Activated CD8-positive, alpha-beta T cell treated with anti-CD3 and anti-CD28 coated beads for 36 hours (primary cell): ENCODE measurements around the gene CNOT8. TPM values are rescaled to one million over a fixed set of nuclear protein-coding genes. Genes with fewer than 3 reads are reported as not detected.
"Not testable (repeated sequence)": the region's sequence is repeated elsewhere in the genome, so short reads cannot be mapped to it uniquely, and the experiment has no call there.

Experiments
- ATAC-seq: fragments of 200-7000 bp; cut with Tn5 transposase; one replicate; pipeline ENCODE4 v1.10.0; 2021; ENCODE audit warnings: mild to moderate bottlenecking, moderate library complexity
- CTCF ChIA-PET: fragments of 350-600 bp; sonication (Branson Sonifier 250); formaldehyde crosslinking; loops from one replicate; lab custom pipeline; 2021; ENCODE audit warnings: antibody characterized with exemption; lab: Charles Lee
- POLR2A ChIA-PET: fragments of 350-600 bp; sonication (Branson Sonifier 250); formaldehyde crosslinking; loops from one replicate; lab custom pipeline; 2021; ENCODE audit warnings: antibody characterized with exemption; lab: Charles Lee
- DNase-seq: peaks from one replicate; pipeline ENCODE4 v3.0.0-alpha.2; 2020
- H3K27ac Mint-ChIP-seq: one replicate; pipeline ENCODE4 v1.8.0; 2021; ENCODE audit warnings: mild to moderate bottlenecking, mixed read lengths
- H3K27me3 Mint-ChIP-seq: one replicate; pipeline ENCODE4 v1.8.0; 2021; ENCODE audit warnings: mixed read lengths
- H3K36me3 Mint-ChIP-seq: one replicate; pipeline ENCODE4 v1.8.0; 2021; ENCODE audit warnings: low read depth, mixed read lengths
- H3K4me1 Mint-ChIP-seq: one replicate; pipeline ENCODE4 v1.8.0; 2021; ENCODE audit warnings: low read depth, mixed read lengths
- H3K4me3 Mint-ChIP-seq: one replicate; pipeline ENCODE4 v1.8.0; 2021; ENCODE audit warnings: mild to moderate bottlenecking, moderate library complexity, mixed read lengths
- H3K9me3 Mint-ChIP-seq: one replicate; pipeline ENCODE4 v1.8.0; 2021; ENCODE audit warnings: mixed read lengths
- CTCF ChIP-seq: fragments of 200-600 bp; IDR thresholded peaks from one replicate; pipeline ENCODE4 v1.8.0; 2022; ENCODE audit warnings: antibody characterized with exemption, mild to moderate bottlenecking
- intact Hi-C: fragments of 100-400 bp; cut with micrococcal nuclease; formaldehyde crosslinking; loops from one replicate; pipeline ENCODE4 v1.10.0; 2022
- total RNA-seq, 2 experiments: library from RNA; stranded (reverse); gene quantifications; one replicate each; pipeline ENCODE4 v1.2.3, GENCODE V29; 2021

The CNOT8 gene
- total RNA-seq, 2 experiments from 2014 or later = 78.6 to 84.4 TPM

GRCh38 chr5:154818471-154819116, 39.8 kb upstream of the CNOT8 start:
- no peak for TF ChIP-seq CTCF
- DNase-seq = no peak
- intact Hi-C loops = no loop called here
- Mint-ChIP-seq H3K27me3 (no peaks in the 10 kb centered on the region), H3K9me3 (no peaks in the 10 kb centered on the region), H3K27ac (peak overlapping the region; percentile 16), H3K4me3 (no peak overlapping the region), H3K4me1 (peaks cover 12% of the 10 kb centered on the region), H3K36me3 (peaks cover 56% of the 10 kb centered on the region)
- ATAC-seq = no peak
- ChIA-PET POLR2A (no interaction called here), CTCF (interaction anchor here (0.9 to 1.4 kb wide), 2 partner anchors 16 to 168 kb away, joined by 3 to 4 read pairs; no protein-coding TSS in a partner anchor)

- peaks cover 10% of the 10 kb centered on the region for H3K4me1 Mint-ChIP-seq
- ATAC-seq (no peak), DNase-seq (no peak)
- no peaks in the 10 kb centered on the region for H3K9me3 Mint-ChIP-seq
- ChIA-PET POLR2A (interaction anchor here (1.0 to 1.2 kb wide), 2 partner anchors 37 to 83 kb away, joined by 3 read pairs; no protein-coding TSS in a partner anchor), CTCF (interaction anchor here (1.4 kb wide), 1 partner anchor 17 kb away, joined by 3 read pairs; no protein-coding TSS in a partner anchor)
- H3K27ac Mint-ChIP-seq = no peak overlapping the region
- intact Hi-C loops = no loop called here
- TF ChIP-seq CTCF = no peak
- H3K27me3 Mint-ChIP-seq = no peaks in the 10 kb centered on the region
- no peak overlapping the region for H3K4me3 Mint-ChIP-seq
- peaks cover 58% of the 10 kb centered on the region for H3K36me3 Mint-ChIP-seq
Observed at GRCh38 chr5:154819546-154819945, 38.9 kb upstream of the CNOT8 start.

GRCh38 chr5:154820383-154820782, 38.0 kb upstream of the CNOT8 start:
- H3K9me3 Mint-ChIP-seq = no peaks in the 10 kb centered on the region
- no peak for ATAC-seq
- CTCF ChIA-PET = interaction anchor here (0.9 kb wide), 1 partner anchor 23 kb away, joined by 3 read pairs; no protein-coding TSS in a partner anchor

DNA sequence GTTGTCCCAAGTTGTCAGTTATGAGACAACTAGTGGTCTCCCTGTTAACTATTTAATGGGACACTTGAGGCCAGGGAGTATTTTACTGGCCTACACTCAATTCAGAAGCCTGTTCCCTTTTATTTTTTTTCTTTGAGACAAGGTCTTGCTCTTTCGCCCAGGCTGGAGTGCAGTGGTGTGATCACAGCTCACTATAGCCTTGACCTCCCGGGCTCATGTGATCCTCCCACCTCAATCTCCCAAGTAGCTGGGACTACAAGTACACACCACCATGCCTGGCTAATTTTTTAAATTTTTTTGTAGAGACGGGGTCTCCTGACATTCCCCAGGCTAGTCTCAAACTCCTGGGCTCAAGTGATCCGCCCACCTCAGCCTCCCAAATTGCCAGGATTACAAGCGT, 35.5 kb upstream of the CNOT8 start:
- H3K4me1 Mint-ChIP-seq, intact Hi-C loops, H3K27ac Mint-ChIP-seq, H3K4me3 Mint-ChIP-seq, DNase-seq, H3K27me3 Mint-ChIP-seq, H3K9me3 Mint-ChIP-seq, ATAC-seq: not testable (repeated sequence)
- H3K36me3 Mint-ChIP-seq = peaks cover 44% of the 10 kb centered on the region
- ChIA-PET CTCF (interaction anchor here (0.7 kb wide), 1 partner anchor 21 kb away, joined by 3 read pairs; no protein-coding TSS in a partner anchor), POLR2A (interaction anchor here (0.6 kb wide), 1 partner anchor 365 kb away, joined by 3 read pairs; no protein-coding TSS in a partner anchor)

More at GRCh38 chr5:154820383-154820782, 38.0 kb upstream of the CNOT8 start:
- H3K4me1 Mint-ChIP-seq = peaks cover 6% of the 10 kb centered on the region
- intact Hi-C loops = no loop called here
- no peak for DNase-seq
- POLR2A ChIA-PET = interaction anchor here (2.1 kb wide), 1 partner anchor 13 kb away, joined by 4 read pairs; no protein-coding TSS in a partner anchor
- H3K4me3 Mint-ChIP-seq = no peak overlapping the region
- H3K27me3 Mint-ChIP-seq = no peaks in the 10 kb centered on the region
- TF ChIP-seq CTCF = no peak
- H3K27ac Mint-ChIP-seq = no peak overlapping the region
- H3K36me3 Mint-ChIP-seq = peaks cover 51% of the 10 kb centered on the region

GRCh38 chr5:154823605-154824004, 34.8 kb upstream of the CNOT8 start:
- Mint-ChIP-seq H3K4me1 (peaks cover 14% of the 10 kb centered on the region), H3K36me3 (peaks cover 46% of the 10 kb centered on the region), H3K27ac (peak overlapping the region; percentile 8), H3K4me3 (no peak overlapping the region), H3K27me3 (no peaks in the 10 kb centered on the region), H3K9me3 (no peaks in the 10 kb centered on the region)
- POLR2A ChIA-PET = interaction anchor here (0.6 kb wide), 1 partner anchor 366 kb away, joined by 3 read pairs; no protein-coding TSS in a partner anchor
- CTCF ChIA-PET = no interaction called here
- no peak for ATAC-seq
- no peak for TF ChIP-seq CTCF
- DNase-seq = no peak
- intact Hi-C loops = no loop called here
